ENCODE measurements around the gene SOX2.

Gene SOX2

DNA sequence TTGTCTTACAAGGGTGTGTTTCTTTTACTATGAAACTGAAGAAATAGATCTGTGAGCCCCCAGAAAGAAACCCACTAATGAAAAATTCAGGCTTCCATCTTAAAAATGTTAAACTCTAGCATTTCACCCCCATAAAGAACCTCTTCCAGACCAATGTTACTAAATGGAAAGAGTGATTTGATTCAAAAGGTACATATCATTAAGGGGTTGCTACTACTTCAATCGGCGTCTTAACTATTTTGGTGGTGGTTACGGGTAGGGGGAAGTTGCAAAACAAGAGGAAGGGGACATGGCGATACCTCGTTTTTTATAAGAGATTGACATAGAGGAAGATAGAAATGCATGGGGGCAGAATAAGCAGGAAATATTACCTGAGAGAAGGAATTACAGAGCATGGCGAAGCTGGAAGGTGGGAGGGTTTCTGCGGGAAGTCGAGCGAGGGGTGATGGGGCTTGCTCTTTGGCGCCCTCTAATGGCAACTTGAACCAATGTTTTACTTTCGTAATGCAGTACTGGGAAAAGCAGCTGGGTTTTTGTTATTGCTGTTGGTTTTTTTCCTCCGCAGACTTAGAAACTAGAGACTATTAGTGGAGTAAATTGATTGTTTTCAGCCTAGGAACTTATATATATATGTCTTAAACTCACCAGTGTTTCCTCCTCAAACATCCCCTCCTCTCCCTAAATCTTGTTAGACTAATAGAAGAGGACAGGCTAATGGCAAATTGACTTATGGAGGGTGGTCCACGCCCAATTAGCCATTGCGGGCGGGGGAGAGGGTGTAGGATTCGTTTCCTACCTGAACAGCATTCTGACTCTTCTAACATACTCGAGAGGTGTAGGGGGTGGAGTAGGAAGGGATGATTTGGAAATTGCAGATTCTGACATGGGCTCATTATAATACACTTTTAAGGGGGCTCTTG, 11.3 kb upstream of the SOX2 start:
- TF ChIP-seq YY1 (IDR thresholded peaks at IDR 0.05; ENCODE audit: low read depth), result no peak
- peak; percentile 76 for TF ChIP-seq RAD21 (IDR thresholded peaks at IDR 0.05; ENCODE audit: low read depth)
- TF ChIP-seq FOXM1 (IDR thresholded peaks at IDR 0.05; ENCODE audit: borderline replicate concordance, low read depth), result no peak
- peak; percentile 29; the same call in 1 of the 2 replicates for TF ChIP-seq CEBPB (IDR thresholded peaks at IDR 0.05)
- TF ChIP-seq, protein P1, sequence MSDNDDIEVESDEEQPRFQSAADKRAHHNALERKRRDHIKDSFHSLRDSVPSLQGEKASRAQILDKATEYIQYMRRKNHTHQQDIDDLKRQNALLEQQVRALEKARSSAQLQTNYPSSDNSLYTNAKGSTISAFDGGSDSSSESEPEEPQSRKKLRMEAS (IDR thresholded peaks at IDR 0.05), result peak; percentile 23; the same call in 1 of the 2 replicates

DNA sequence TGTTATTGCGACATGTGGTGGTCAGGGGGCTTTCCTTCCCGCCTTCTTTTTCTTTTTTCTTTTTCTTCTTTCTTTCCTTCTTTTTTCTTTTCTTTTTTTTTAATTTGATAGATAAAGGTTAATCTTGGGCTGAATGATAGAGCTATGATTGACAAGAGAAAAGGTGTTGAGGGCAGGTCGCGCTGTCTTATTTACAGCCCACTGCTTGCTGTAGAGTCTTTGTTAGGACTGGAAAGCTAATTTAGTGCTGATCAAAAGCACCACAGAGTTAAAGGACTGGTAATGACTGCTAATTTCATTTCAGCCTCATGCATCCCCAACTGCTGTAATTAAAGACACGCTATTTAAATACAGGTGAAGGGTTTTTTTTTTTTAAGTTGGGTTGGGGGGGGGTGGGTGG, 10.6 kb upstream of the SOX2 start:
- TF ChIP-seq TCF12 (IDR thresholded peaks at IDR 0.05; ENCODE audit: low read depth) (no peak), EP300 (IDR thresholded peaks at IDR 0.05; ENCODE audit: borderline replicate concordance) (no peak), EGR1 (IDR thresholded peaks at IDR 0.05) (no peak), NFIC (IDR thresholded peaks at IDR 0.05) (no peak), RAD21 (IDR thresholded peaks at IDR 0.05; ENCODE audit: low read depth) (no peak), FOXM1 (IDR thresholded peaks at IDR 0.05; ENCODE audit: borderline replicate concordance, low read depth) (no peak), CREB1 (IDR thresholded peaks at IDR 0.05; ENCODE audit: low read depth) (no peak), CEBPB (IDR thresholded peaks at IDR 0.05) (no peak), TEAD4 (IDR thresholded peaks at IDR 0.05) (no peak), TAF1 (IDR thresholded peaks at IDR 0.05; ENCODE audit: low read depth) (no peak), YY1 (IDR thresholded peaks at IDR 0.05; ENCODE audit: low read depth) (no peak), ZBTB7A (IDR thresholded peaks at IDR 0.05; ENCODE audit: low read depth) (no peak)
- TF ChIP-seq, protein P1 (IDR thresholded peaks at IDR 0.05), result no peak
- TF ChIP-seq, protein P2, sequence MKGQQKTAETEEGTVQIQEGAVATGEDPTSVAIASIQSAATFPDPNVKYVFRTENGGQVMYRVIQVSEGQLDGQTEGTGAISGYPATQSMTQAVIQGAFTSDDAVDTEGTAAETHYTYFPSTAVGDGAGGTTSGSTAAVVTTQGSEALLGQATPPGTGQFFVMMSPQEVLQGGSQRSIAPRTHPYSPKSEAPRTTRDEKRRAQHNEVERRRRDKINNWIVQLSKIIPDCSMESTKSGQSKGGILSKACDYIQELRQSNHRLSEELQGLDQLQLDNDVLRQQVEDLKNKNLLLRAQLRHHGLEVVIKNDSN (IDR thresholded peaks at IDR 0.05), result no peak

DNA sequence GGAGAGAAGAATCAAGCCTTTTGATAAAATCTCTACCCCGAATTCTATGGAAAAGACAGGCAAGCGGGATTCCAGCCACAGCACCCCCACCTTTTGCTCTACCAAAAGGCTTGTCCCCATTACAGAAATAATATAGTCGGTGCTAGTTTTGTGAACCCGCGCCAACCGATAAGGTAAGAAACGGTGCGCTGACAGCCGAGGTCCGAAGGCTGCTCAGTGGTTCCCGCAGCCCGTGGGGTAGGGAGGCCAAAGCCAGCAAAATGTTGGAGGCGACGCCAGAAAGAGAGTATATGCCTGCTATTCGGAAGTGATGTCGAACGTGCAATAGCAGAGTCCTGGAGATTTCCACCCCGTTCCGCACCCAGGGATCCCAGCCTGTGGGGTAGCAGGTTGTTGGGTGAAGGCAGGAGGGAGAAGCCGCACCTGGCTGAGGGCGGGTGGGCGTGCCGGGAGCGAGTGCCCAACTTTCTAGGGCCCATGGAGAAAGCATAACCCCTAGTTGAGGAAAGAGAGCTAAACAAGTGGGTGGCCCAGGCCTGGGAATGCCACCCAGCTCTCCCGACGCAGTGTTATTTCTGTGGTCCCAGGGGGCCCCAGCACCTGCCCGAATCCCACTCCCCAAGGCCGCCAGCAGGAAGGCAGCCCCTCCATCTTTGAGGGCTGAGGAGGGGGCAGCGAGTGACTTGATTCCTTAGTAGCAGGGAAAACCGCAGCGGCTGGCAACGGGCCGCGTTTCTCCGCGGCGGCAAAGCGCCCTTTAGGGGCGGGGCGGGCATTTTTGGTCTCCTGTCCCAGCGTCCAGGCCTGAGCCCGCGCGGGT, 7.9 kb upstream of the SOX2 start:
- TF ChIP-seq RAD21 (IDR thresholded peaks at IDR 0.05; ENCODE audit: low read depth), result no peak
- no peak for TF ChIP-seq YY1 (IDR thresholded peaks at IDR 0.05; ENCODE audit: low read depth)
- no peak for TF ChIP-seq TCF12 (IDR thresholded peaks at IDR 0.05; ENCODE audit: low read depth)
- no peak for TF ChIP-seq NFIC (IDR thresholded peaks at IDR 0.05)
- TF ChIP-seq CEBPB (IDR thresholded peaks at IDR 0.05), result no peak
- TF ChIP-seq, protein P1 (IDR thresholded peaks at IDR 0.05), result no peak
- TF ChIP-seq TEAD4 (IDR thresholded peaks at IDR 0.05), result no peak
- TF ChIP-seq CREB1 (IDR thresholded peaks at IDR 0.05; ENCODE audit: low read depth), result no peak
- TF ChIP-seq, protein P3, sequence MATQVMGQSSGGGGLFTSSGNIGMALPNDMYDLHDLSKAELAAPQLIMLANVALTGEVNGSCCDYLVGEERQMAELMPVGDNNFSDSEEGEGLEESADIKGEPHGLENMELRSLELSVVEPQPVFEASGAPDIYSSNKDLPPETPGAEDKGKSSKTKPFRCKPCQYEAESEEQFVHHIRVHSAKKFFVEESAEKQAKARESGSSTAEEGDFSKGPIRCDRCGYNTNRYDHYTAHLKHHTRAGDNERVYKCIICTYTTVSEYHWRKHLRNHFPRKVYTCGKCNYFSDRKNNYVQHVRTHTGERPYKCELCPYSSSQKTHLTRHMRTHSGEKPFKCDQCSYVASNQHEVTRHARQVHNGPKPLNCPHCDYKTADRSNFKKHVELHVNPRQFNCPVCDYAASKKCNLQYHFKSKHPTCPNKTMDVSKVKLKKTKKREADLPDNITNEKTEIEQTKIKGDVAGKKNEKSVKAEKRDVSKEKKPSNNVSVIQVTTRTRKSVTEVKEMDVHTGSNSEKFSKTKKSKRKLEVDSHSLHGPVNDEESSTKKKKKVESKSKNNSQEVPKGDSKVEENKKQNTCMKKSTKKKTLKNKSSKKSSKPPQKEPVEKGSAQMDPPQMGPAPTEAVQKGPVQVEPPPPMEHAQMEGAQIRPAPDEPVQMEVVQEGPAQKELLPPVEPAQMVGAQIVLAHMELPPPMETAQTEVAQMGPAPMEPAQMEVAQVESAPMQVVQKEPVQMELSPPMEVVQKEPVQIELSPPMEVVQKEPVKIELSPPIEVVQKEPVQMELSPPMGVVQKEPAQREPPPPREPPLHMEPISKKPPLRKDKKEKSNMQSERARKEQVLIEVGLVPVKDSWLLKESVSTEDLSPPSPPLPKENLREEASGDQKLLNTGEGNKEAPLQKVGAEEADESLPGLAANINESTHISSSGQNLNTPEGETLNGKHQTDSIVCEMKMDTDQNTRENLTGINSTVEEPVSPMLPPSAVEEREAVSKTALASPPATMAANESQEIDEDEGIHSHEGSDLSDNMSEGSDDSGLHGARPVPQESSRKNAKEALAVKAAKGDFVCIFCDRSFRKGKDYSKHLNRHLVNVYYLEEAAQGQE (IDR thresholded peaks at IDR 0.05; ENCODE audit: low read depth), result no peak
- no peak for TF ChIP-seq FOXM1 (IDR thresholded peaks at IDR 0.05; ENCODE audit: borderline replicate concordance, low read depth)

DNA sequence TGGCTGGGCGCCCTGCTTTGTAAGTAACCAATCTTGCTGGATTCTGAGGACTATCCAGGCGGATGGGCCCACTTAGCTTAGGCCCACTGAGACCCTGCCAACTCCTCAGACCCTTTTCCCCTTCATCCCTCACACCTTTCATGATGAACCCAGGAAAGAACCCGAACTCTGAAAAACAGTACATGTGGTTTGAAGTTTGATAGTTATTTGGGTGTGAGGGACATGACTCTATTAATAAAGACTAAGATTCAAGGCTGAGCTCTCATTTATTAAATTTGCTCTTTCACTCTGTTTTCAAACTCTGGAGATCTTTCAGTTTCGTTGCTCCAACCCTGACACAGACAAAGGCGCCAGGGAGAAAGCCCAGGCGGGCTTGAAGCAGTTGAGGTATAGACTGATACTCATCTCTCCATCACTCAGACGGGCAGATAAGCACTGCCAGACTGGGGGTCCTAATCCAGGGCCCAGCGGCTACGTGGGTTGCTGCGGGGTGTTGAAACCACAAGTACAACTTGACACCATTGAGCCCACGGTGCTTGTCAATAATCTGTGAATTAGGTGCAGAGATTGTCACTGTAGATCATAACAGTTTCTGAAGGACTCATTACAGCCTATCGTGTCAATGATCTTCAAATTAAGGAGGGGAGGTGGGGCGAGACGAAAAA, 7.2 kb upstream of the SOX2 start:
- TF ChIP-seq EGR1 (IDR thresholded peaks at IDR 0.05) (no peak), CREB1 (IDR thresholded peaks at IDR 0.05; ENCODE audit: low read depth) (no peak), TAF1 (IDR thresholded peaks at IDR 0.05; ENCODE audit: low read depth) (no peak), TCF12 (IDR thresholded peaks at IDR 0.05; ENCODE audit: low read depth) (no peak)

DNA sequence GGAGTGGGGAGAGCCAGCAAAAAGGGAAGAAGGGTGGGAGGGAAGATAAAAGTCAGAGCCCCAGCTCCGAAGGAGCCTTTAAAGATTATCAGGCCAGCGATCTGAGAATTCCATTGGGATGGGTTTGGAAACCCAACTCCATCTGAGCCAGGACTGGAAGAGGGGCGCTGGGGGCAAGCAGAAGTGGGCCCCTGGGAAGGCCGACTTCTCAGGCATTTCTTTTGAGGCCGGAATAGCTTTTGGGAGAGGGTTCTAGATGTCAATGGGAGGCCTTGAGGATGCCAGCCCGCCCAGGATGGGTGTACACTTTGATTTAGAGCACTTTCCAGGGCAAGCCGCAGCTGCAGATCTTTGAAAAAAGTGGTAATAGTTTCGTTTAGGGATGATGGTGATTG, 6.6 kb upstream of the SOX2 start:
- no peak for TF ChIP-seq NFIC (IDR thresholded peaks at IDR 0.05)
- TF ChIP-seq, protein P2 (IDR thresholded peaks at IDR 0.05), result no peak
- no peak for TF ChIP-seq CREB1 (IDR thresholded peaks at IDR 0.05; ENCODE audit: low read depth)
- no peak for TF ChIP-seq CEBPB (IDR thresholded peaks at IDR 0.05)
- no peak for TF ChIP-seq RAD21 (IDR thresholded peaks at IDR 0.05; ENCODE audit: low read depth)
- TF ChIP-seq TCF12 (IDR thresholded peaks at IDR 0.05; ENCODE audit: low read depth), result no peak
- TF ChIP-seq, protein P1 (IDR thresholded peaks at IDR 0.05), result no peak
- no peak for TF ChIP-seq FOXM1 (IDR thresholded peaks at IDR 0.05; ENCODE audit: borderline replicate concordance, low read depth)
- TF ChIP-seq YY1 (IDR thresholded peaks at IDR 0.05; ENCODE audit: low read depth), result no peak
- TF ChIP-seq ZBTB7A (IDR thresholded peaks at IDR 0.05; ENCODE audit: low read depth), result no peak
- no peak for TF ChIP-seq EP300 (IDR thresholded peaks at IDR 0.05; ENCODE audit: borderline replicate concordance)
- no peak for TF ChIP-seq TAF1 (IDR thresholded peaks at IDR 0.05; ENCODE audit: low read depth)
- TF ChIP-seq TEAD4 (IDR thresholded peaks at IDR 0.05), result no peak
- no peak for TF ChIP-seq EGR1 (IDR thresholded peaks at IDR 0.05)
- TF ChIP-seq, protein P3 (IDR thresholded peaks at IDR 0.05; ENCODE audit: low read depth), result no peak

Data from Ishikawa (cell line).